Sigmoid colon (tissue), 7 donors: ENCODE data around the gene ARHGEF9. TPM values are rescaled to one million over a fixed set of nuclear protein-coding genes. Genes with fewer than 3 reads are reported as not detected.
"Not testable (repeated sequence)": the region's sequence is repeated elsewhere in the genome, so short reads cannot be mapped to it uniquely, and the experiment has no call there.

Source experiments
- DNase-seq: peaks from one replicate; pipeline ENCODE4 v3.0.0-alpha.2; 2019
- H3K27ac ChIP-seq, 4 donors: fragments of 200-600 bp; sonication (generic); one replicate each; pipeline ENCODE4 v1.5.1; 2016 to 2019; ENCODE audit warnings: mild to moderate bottlenecking in 1 of 4
- H3K27me3 ChIP-seq, 3 donors: fragments of 200-600 bp; sonication (generic); one replicate each; pipeline ENCODE4 v1.5.1; 2019; ENCODE audit warnings: mild to moderate bottlenecking in 1 of 3
- H3K36me3 ChIP-seq, 4 donors: fragments of 200-600 bp; sonication (generic); one replicate each; pipeline ENCODE4 v1.5.1; 2016 to 2019
- H3K4me1 ChIP-seq, 4 donors: fragments of 200-600 bp; sonication (generic); one replicate each; pipeline ENCODE4 v1.5.1; 2017 to 2019
- H3K4me3 ChIP-seq, 4 donors: fragments of 200-600 bp; sonication (generic); one replicate each; pipeline ENCODE4 v1.5.1; 2017 to 2019; ENCODE audit warnings: mild to moderate bottlenecking in 2 of 4, moderate library complexity in 1 of 4
- H3K9me3 ChIP-seq, 4 donors: fragments of 200-600 bp in 3 of 4; sonication (generic) in 3 of 4; one replicate each; pipeline versions ENCODE4 v1.5.1 to v1.6.1; 2013 to 2019
- CTCF ChIP-seq, 4 experiments: fragments of 450-650 bp in 3 of 4; fragments of 200-600 bp in 1 of 4; IDR thresholded peaks; one replicate each; pipeline ENCODE4 v1.5.1; 2016 to 2019; ENCODE audit warnings: antibody characterized with exemption in 4 of 4, mild to moderate bottlenecking in 3 of 4, moderate library complexity in 2 of 4
- EP300 ChIP-seq, 4 donors: sonication (generic); formaldehyde crosslinking; IDR thresholded peaks; one replicate each; pipeline ENCODE4 v1.6.1; 2017; ENCODE audit warnings: antibody characterized with exemption in 4 of 4
- POLR2A ChIP-seq, 2 donors: fragments of 450-650 bp; IDR thresholded peaks; one replicate each; pipeline ENCODE4 v1.6.1; 2016; ENCODE audit warnings: antibody characterized with exemption in 2 of 2, mild to moderate bottlenecking in 2 of 2, moderate library complexity in 2 of 2
- POLR2AphosphoS5 ChIP-seq, 4 donors: sonication (generic); formaldehyde crosslinking; IDR thresholded peaks; one replicate each; pipeline ENCODE4 v1.6.1; 2017; ENCODE audit warnings: antibody characterized with exemption in 4 of 4
- WGBS, 2 donors: extraction: QIAGEN DNeasy Blood & Tissue Kit; methylation state at CpG; one replicate each; pipeline ENCODE4 v1.1.7; 2013; 5-methylcytosine and 5-hydroxymethylcytosine counted together
- intact Hi-C: fragments of 100-400 bp; cut with DNase I; formaldehyde crosslinking; loops from one replicate; pipeline ENCODE4 v1.15.1; 2023
- polyA plus RNA-seq, 3 donors: library from polyadenylated mRNA; stranded (reverse); fragments of 200-250 nt; gene quantifications; one replicate each; pipeline ENCODE4 v1.2.3, GENCODE V29; 2013
- small RNA-seq, 3 donors: library from RNA; depleted of rRNA; stranded (forward); fragments of <200 nt; gene quantifications; one replicate each; pipeline ENCODE3, GENCODE V24; 2016
- total RNA-seq, 4 donors: library from RNA; depleted of rRNA; stranded (reverse); fragments of >200 nt; gene quantifications; one replicate each; pipeline ENCODE4 v1.1.0, GENCODE V29; 2016
- donor health status: healthy with polysubstance abuse.
- donor health status: Bipolar disorder and iron deficiency.
- donor health status: healthy.

Gene ARHGEF9
- total and polyA plus RNA-seq, 7 donors, result 7.6 to 46.8 (median 28.8) TPM

- Histone ChIP-seq H3K27ac (no peak overlapping the region), H3K9me3 (no peaks in the 10 kb centered on the region), H3K4me3 (no peak overlapping the region), H3K4me1 (peaks cover 0 to 4% (median 0%) of the 10 kb centered on the region in 4 donors), H3K36me3 (peaks cover 0 to 19% (median 0%) of the 10 kb centered on the region in 4 donors), H3K27me3 (no peaks in the 10 kb centered on the region)
- TF ChIP-seq POLR2A (IDR thresholded peaks at IDR 0.05), result no peak
- no peak for TF ChIP-seq EP300 (IDR thresholded peaks at IDR 0.05)
- TF ChIP-seq CTCF (IDR thresholded peaks at IDR 0.05), result no peak
- no peak for TF ChIP-seq POLR2AphosphoS5 (IDR thresholded peaks at IDR 0.05)
- DNase-seq, result no peak
- WGBS, 2 donors, result 89 to 94% methylated on average over 7 of the region's 7 CpGs
- intact Hi-C loops, result no loop called here
Observed at GRCh38 chrX:63652086-63652765, 132.8 kb downstream of the ARHGEF9 start.

- H3K9me3 ChIP-seq, DNase-seq, intact Hi-C loops, H3K4me3 ChIP-seq, H3K27me3 ChIP-seq, H3K27ac ChIP-seq, H3K4me1 ChIP-seq, H3K36me3 ChIP-seq: not testable (repeated sequence)
- 90 to 92% methylated on average over 2 of the region's 2 CpGs for WGBS, 2 donors
Observed at GRCh38 chrX:63645748-63646147, 139.3 kb downstream of the ARHGEF9 start.

GRCh38 chrX:63635750-63636149 is 149.3 kb downstream of the ARHGEF9 start:
- H3K27ac ChIP-seq, result no peak overlapping the region
- no peaks in the 10 kb centered on the region for H3K4me1 ChIP-seq
- intact Hi-C loops, result no loop called here
- DNase-seq, result no peak
- TF ChIP-seq EP300 (IDR thresholded peaks at IDR 0.05) (no peak), POLR2AphosphoS5 (IDR thresholded peaks at IDR 0.05) (no peak), CTCF (IDR thresholded peaks at IDR 0.05) (no peak), POLR2A (IDR thresholded peaks at IDR 0.05) (no peak)
- 97 to 99% methylated on average over 5 of the region's 5 CpGs for WGBS, 2 donors
- H3K36me3 ChIP-seq, result peaks cover 0 to 18% (median 2%) of the 10 kb centered on the region in 4 donors
- H3K4me3 ChIP-seq, result no peak overlapping the region
- H3K27me3 ChIP-seq, result no peaks in the 10 kb centered on the region
- H3K9me3 ChIP-seq, result peaks cover 0 to 3% (median 1%) of the 10 kb centered on the region in 4 donors

GRCh38 chrX:63613531-63614028 is 171.4 kb downstream of the ARHGEF9 start:
- 77 to 81% methylated on average over 9 of the region's 9 CpGs for WGBS, 2 donors

GRCh38 chrX:63585936-63586335 is 199.1 kb downstream of the ARHGEF9 start:
- DNase-seq, result no peak
- TF ChIP-seq EP300 (IDR thresholded peaks at IDR 0.05) (no peak), POLR2AphosphoS5 (IDR thresholded peaks at IDR 0.05) (no peak), POLR2A (IDR thresholded peaks at IDR 0.05) (no peak), CTCF (IDR thresholded peaks at IDR 0.05) (no peak)
- H3K27me3 ChIP-seq, result no peaks in the 10 kb centered on the region
- no peak overlapping the region for H3K4me3 ChIP-seq
- no peaks in the 10 kb centered on the region for H3K4me1 ChIP-seq
- no peaks in the 10 kb centered on the region for H3K9me3 ChIP-seq
- no peak overlapping the region for H3K27ac ChIP-seq
- no peaks in the 10 kb centered on the region for H3K36me3 ChIP-seq
- intact Hi-C loops, result no loop called here
- 81 to 85% methylated on average over 5 of the region's 5 CpGs for WGBS, 2 donors

More at GRCh38 chrX:63613531-63614028, 171.4 kb downstream of the ARHGEF9 start:
- no peaks in the 10 kb centered on the region for H3K27me3 ChIP-seq
- no peak overlapping the region for H3K4me3 ChIP-seq
- no peak overlapping the region for H3K27ac ChIP-seq
- TF ChIP-seq CTCF (IDR thresholded peaks at IDR 0.05) (no peak), EP300 (IDR thresholded peaks at IDR 0.05) (no peak), POLR2A (IDR thresholded peaks at IDR 0.05) (no peak)
- intact Hi-C loops, result no loop called here
- DNase-seq, result no peak
- H3K9me3 ChIP-seq, result no peaks in the 10 kb centered on the region
- no peaks in the 10 kb centered on the region for H3K4me1 ChIP-seq
- H3K36me3 ChIP-seq, result no peaks in the 10 kb centered on the region

Small RNA genes lying within 50 kb of the gene (small RNA-seq; reads per million reads assigned to genes)
- gene MIR1468, result 4.7 to 13.5 (median 8.1) reads per million in 3 donors
